Urinary bladder (tissue), 4 donors: ENCODE data around the gene ZNF823. TPM values are rescaled to one million over a fixed set of nuclear protein-coding genes. Genes with fewer than 3 reads are reported as not detected.

Experiments used
- DNase-seq: peaks from one replicate; pipeline ENCODE4 v3.0.0-alpha.2; 2015; ENCODE audit errors: extremely low spot score
- H3K27ac ChIP-seq: one replicate; pipeline ENCODE4 v1.5.1; 2013; ENCODE audit warnings: low read depth, mild to moderate bottlenecking, moderate library complexity
- H3K36me3 ChIP-seq: one replicate; pipeline ENCODE4 v1.6.1; 2013; ENCODE audit warnings: mild to moderate bottlenecking, moderate library complexity; ENCODE audit not compliant: insufficient read depth
- H3K4me1 ChIP-seq: one replicate; pipeline ENCODE4 v1.6.1; 2013; ENCODE audit warnings: mild to moderate bottlenecking, moderate library complexity; ENCODE audit not compliant: insufficient read depth
- H3K4me3 ChIP-seq: one replicate; pipeline ENCODE4 v1.5.1; 2013; ENCODE audit warnings: low read depth, low read length
- WGBS: extraction: QIAGEN DNeasy Blood & Tissue Kit; methylation state at CpG from one replicate; pipeline ENCODE4 v1.1.7; 2013; 5-methylcytosine and 5-hydroxymethylcytosine counted together
- polyA plus RNA-seq: library from polyadenylated mRNA; stranded (reverse); fragments of 200-250 nt; gene quantifications from one replicate; pipeline ENCODE4 v1.2.3, GENCODE V29; 2013
- total RNA-seq: library from RNA; depleted of rRNA; stranded (reverse); fragments of >200 nt; gene quantifications from one replicate; pipeline ENCODE4 v1.2.3, GENCODE V29; 2014
- donor health status: healthy with polysubstance abuse.
- donor health status: healthy.

Gene ZNF823
- total and polyA plus RNA-seq, 2 donors, result 3.5 to 35.1 TPM

- no peaks in the 10 kb centered on the region for H3K4me1 ChIP-seq
- DNase-seq, result no peak
- WGBS, result 61% methylated on average over 3 of the region's 3 CpGs
These were observed 24.4 kb upstream of the ZNF823 start for GRCh38 chr19:11763117-11763516.

GRCh38 chr19:11759805-11760204, 21.1 kb upstream of the ZNF823 start:
- DNase-seq, result no peak
- H3K4me1 ChIP-seq, result no peaks in the 10 kb centered on the region
- H3K4me3 ChIP-seq, result no peak overlapping the region
- no peaks in the 10 kb centered on the region for H3K36me3 ChIP-seq
- H3K27ac ChIP-seq, result no peak overlapping the region
- 65% methylated on average over 7 of the region's 7 CpGs for WGBS

More at GRCh38 chr19:11763117-11763516, 24.4 kb upstream of the ZNF823 start:
- Histone ChIP-seq H3K36me3 (no peaks in the 10 kb centered on the region), H3K4me3 (no peak overlapping the region), H3K27ac (no peak overlapping the region)

DNA sequence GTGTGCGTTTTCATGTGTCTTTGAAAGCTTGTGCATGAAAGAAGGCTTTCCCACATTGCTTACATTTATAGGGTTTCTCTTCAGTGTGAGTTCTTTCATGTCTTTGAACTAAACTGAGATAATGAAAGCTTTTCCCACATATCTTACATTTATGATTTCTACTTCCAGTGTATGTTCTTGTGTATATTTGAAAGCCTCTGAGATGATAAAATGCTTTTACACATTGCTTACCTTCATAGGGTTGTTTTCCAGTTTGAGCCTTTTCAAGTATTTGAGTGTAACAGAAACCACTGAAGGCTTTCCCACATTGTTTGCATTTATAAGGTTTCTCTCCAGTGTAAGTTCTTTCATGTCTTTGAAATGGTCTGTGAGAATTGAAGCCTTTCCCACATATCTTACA, 18.2 kb upstream of the ZNF823 start:
- no peak overlapping the region for H3K27ac ChIP-seq
- no peaks in the 10 kb centered on the region for H3K36me3 ChIP-seq
- 73% methylated on average over 1 of the region's 1 CpG for WGBS
- no peak overlapping the region for H3K4me3 ChIP-seq
- no peaks in the 10 kb centered on the region for H3K4me1 ChIP-seq
- no peak for DNase-seq

DNA sequence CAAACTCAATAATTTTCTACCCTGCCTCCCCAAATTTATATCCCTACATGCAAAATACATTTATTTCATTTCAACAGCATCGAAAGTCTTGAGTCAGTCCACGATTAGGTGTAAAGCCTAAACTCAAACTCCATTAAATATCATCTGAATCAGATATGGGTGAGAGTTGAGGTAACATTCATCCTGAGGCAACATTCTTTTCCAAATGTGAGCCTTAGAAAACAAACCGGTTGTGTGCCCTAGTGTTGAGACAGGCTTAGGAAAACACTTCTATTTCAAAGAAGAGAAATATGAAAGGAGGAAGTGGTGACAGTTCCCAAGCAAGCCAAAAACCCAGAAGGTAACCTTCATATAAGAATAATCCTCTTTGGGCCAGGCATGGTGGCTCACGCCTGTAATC, 15.9 kb upstream of the ZNF823 start:
- Histone ChIP-seq H3K27ac (no peak overlapping the region), H3K4me3 (no peak overlapping the region), H3K4me1 (no peaks in the 10 kb centered on the region), H3K36me3 (no peaks in the 10 kb centered on the region)
- WGBS, result 89% methylated on average over 4 of the region's 4 CpGs
- no peak for DNase-seq

GRCh38 chr19:11752244-11752736, 13.5 kb upstream of the ZNF823 start:
- no peaks in the 10 kb centered on the region for H3K36me3 ChIP-seq
- DNase-seq, result no peak
- H3K27ac ChIP-seq, result no peak overlapping the region
- no peak overlapping the region for H3K4me3 ChIP-seq
- no peaks in the 10 kb centered on the region for H3K4me1 ChIP-seq
- 49% methylated on average over 2 of the region's 2 CpGs for WGBS

DNA sequence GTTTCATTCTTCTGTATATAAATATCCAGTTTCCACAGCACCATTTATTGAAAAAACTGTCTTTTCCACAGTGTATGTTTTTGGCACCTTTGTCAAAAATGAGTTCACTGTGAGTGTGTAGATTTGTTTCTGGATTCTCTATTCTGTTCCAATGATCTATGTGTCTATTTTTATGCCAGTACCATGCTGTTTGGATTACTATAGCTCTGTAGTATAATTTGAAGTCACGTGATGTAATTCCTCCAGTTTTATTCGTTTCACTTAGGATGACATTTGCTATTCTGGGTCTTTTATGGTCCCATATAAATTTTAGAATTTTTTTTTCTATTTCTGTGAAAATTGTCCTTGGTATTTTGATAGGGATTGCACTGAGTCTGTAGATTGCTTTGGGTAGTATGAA, 11.0 kb upstream of the ZNF823 start:
- no peaks in the 10 kb centered on the region for H3K36me3 ChIP-seq
- H3K27ac ChIP-seq, result no peak overlapping the region
- H3K4me1 ChIP-seq, result no peaks in the 10 kb centered on the region
- no peak overlapping the region for H3K4me3 ChIP-seq
- 21% methylated on average over 2 of the region's 2 CpGs for WGBS
- no peak for DNase-seq

GRCh38 chr19:11747277-11747676, 8.5 kb upstream of the ZNF823 start:
- H3K4me1 ChIP-seq, result no peaks in the 10 kb centered on the region
- no peak for DNase-seq
- no peak overlapping the region for H3K4me3 ChIP-seq
- WGBS, result 69% methylated on average over 1 of the region's 1 CpG
- H3K36me3 ChIP-seq, result no peaks in the 10 kb centered on the region
- H3K27ac ChIP-seq, result no peak overlapping the region

GRCh38 chr19:11745869-11746268, 7.1 kb upstream of the ZNF823 start:
- Histone ChIP-seq H3K4me1 (no peaks in the 10 kb centered on the region), H3K4me3 (no peak overlapping the region), H3K36me3 (no peaks in the 10 kb centered on the region), H3K27ac (no peak overlapping the region)
- no peak for DNase-seq

GRCh38 chr19:11737964-11738745, 591 bp downstream of the ZNF823 start:
- Histone ChIP-seq H3K36me3 (no peaks in the 10 kb centered on the region), H3K4me1 (no peaks in the 10 kb centered on the region), H3K27ac (peak overlapping the region; percentile 70), H3K4me3 (peak overlapping the region; percentile 76)
- no peak for DNase-seq
- WGBS, result under 1% methylated on average over 52 of the region's 52 CpGs

- Histone ChIP-seq H3K4me3 (no peak overlapping the region), H3K27ac (no peak overlapping the region), H3K4me1 (no peaks in the 10 kb centered on the region), H3K36me3 (no peaks in the 10 kb centered on the region)
- no peak for DNase-seq
- 38% methylated on average over 2 of the region's 2 CpGs for WGBS
These were observed 2.0 kb downstream of the ZNF823 start for GRCh38 chr19:11736696-11737095.

GRCh38 chr19:11735375-11735774, 3.4 kb downstream of the ZNF823 start:
- H3K27ac ChIP-seq, result no peak overlapping the region
- DNase-seq, result no peak
- no peak overlapping the region for H3K4me3 ChIP-seq
- no peaks in the 10 kb centered on the region for H3K4me1 ChIP-seq
- H3K36me3 ChIP-seq, result no peaks in the 10 kb centered on the region
- WGBS, result 80% methylated on average over 1 of the region's 1 CpG

- Histone ChIP-seq H3K36me3 (no peaks in the 10 kb centered on the region), H3K4me1 (no peaks in the 10 kb centered on the region), H3K4me3 (no peak overlapping the region), H3K27ac (no peak overlapping the region)
- no peak for DNase-seq
- WGBS, result 88% methylated on average over 4 of the region's 4 CpGs
These were observed 9.2 kb downstream of the ZNF823 start for GRCh38 chr19:11729586-11729985.

DNA sequence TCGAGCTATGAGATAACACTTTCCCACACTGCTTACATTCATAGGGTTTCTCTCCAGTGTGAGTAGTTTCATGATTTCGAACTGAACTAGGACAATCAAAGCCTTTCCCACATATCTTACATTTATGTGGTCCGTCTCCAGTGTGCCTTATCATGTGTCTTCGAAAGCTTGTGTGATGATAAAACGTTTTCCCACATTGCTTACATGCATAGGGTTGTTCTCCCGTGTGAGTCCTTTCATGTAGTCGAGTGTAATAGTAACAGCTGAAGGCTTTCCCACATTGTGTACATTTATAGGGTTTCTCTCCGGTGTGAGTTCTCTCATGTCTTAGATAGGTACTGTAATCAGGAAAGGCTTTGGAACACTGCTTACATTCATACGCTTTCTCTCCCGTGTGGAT, 16.3 kb downstream of the ZNF823 start:
- WGBS, result 96% methylated on average over 10 of the region's 10 CpGs
- Histone ChIP-seq H3K4me3 (no peak overlapping the region), H3K27ac (no peak overlapping the region), H3K4me1 (no peaks in the 10 kb centered on the region), H3K36me3 (peaks cover 6% of the 10 kb centered on the region)
- DNase-seq, result no peak

- H3K4me3 ChIP-seq, result no peak overlapping the region
- 67% methylated on average over 5 of the region's 5 CpGs for WGBS
- H3K27ac ChIP-seq, result no peak overlapping the region
- no peaks in the 10 kb centered on the region for H3K4me1 ChIP-seq
- peaks cover 6% of the 10 kb centered on the region for H3K36me3 ChIP-seq
- no peak for DNase-seq
These were observed 17.1 kb downstream of the ZNF823 start for GRCh38 chr19:11721681-11722080.
